ENCODE measurements around the gene REN.

DNA sequence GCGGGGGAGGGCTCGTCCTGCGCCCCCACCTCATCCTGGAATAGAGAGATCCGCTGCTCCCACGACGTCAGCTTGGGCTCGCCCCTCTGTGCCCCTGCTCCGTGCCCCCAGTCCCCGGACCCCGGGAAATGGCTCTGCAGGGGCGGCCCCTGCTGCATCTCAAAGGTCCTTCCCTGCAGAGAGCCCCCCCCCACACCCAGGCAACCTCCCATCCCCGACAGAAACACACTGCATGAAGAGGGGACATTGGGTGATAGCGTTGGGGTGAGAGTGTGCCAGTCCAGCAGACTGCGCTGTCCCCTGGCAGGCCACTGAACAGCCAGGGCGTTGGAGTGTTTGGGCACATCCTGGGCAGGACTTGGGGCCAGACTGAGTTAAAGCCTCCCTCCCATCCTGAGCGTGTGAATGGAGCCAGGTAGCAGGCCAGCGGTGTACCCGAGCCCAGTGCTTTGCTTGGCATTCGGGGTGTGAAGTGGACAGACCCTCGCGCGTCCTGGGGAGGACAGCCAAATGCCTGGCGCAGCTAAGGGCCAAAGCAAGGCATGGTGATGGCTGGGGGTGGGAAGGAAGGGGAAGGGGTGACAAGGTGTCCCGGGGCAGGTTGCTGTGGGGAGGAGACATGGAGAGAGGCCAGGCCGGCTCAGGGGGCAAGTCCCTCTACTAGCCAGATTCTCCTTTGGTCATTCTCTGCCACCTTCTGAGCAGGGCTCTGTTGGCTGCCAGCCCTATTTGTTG, 13.7 kb downstream of the REN start:
- TF ChIP-seq, protein P1, sequence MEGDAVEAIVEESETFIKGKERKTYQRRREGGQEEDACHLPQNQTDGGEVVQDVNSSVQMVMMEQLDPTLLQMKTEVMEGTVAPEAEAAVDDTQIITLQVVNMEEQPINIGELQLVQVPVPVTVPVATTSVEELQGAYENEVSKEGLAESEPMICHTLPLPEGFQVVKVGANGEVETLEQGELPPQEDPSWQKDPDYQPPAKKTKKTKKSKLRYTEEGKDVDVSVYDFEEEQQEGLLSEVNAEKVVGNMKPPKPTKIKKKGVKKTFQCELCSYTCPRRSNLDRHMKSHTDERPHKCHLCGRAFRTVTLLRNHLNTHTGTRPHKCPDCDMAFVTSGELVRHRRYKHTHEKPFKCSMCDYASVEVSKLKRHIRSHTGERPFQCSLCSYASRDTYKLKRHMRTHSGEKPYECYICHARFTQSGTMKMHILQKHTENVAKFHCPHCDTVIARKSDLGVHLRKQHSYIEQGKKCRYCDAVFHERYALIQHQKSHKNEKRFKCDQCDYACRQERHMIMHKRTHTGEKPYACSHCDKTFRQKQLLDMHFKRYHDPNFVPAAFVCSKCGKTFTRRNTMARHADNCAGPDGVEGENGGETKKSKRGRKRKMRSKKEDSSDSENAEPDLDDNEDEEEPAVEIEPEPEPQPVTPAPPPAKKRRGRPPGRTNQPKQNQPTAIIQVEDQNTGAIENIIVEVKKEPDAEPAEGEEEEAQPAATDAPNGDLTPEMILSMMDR (conservative IDR thresholded peaks at IDR 0.05 in 1 of 2, IDR thresholded peaks at IDR 0.05 in 1 of 2; ENCODE audit: extremely low read depth in 1 of 2, insufficient read depth in 1 of 2, low read depth in 1 of 2, low read length in 2 of 2) = no peak
- TF ChIP-seq EZH2 (IDR thresholded peaks at IDR 0.05; ENCODE audit: borderline replicate concordance, low read length) = no peak

All from mammary epithelial cell (primary cell).